Measurements from ENCODE around the gene TREM1.
"Not testable (repeated sequence)": the region's sequence is repeated elsewhere in the genome, so short reads cannot be mapped to it uniquely, and the experiment has no call there.

The TREM1 gene

GRCh38 chr6:41315943-41316620, 29.6 kb upstream of the TREM1 start:
- H3K9me3 Mint-ChIP-seq, result no peaks in the 10 kb centered on the region
- no peak overlapping the region for H3K4me3 Mint-ChIP-seq
- no peaks in the 10 kb centered on the region for H3K36me3 Mint-ChIP-seq
- H3K27ac Mint-ChIP-seq, result no peak overlapping the region
- H3K4me1 Mint-ChIP-seq, result peaks cover 27% of the 10 kb centered on the region
- ATAC-seq, result no peak
- H3K27me3 Mint-ChIP-seq, result peaks cover 36% of the 10 kb centered on the region

- Mint-ChIP-seq H3K4me3 (no peak overlapping the region), H3K9me3 (no peaks in the 10 kb centered on the region), H3K36me3 (no peaks in the 10 kb centered on the region), H3K4me1 (peaks cover 27% of the 10 kb centered on the region), H3K27ac (no peak overlapping the region), H3K27me3 (peaks cover 36% of the 10 kb centered on the region)
- no peak for ATAC-seq
Measured at GRCh38 chr6:41315203-41315602, 28.7 kb upstream of the TREM1 start.

- Mint-ChIP-seq H3K27ac (no peak overlapping the region), H3K27me3 (no peaks in the 10 kb centered on the region), H3K9me3 (peaks cover 8% of the 10 kb centered on the region), H3K36me3 (peaks cover 2% of the 10 kb centered on the region), H3K4me3 (no peak overlapping the region), H3K4me1 (peaks cover 19% of the 10 kb centered on the region)
- no peak for ATAC-seq
Measured at GRCh38 chr6:41306187-41306854, 19.8 kb upstream of the TREM1 start.

GRCh38 chr6:41302638-41303037, 16.2 kb upstream of the TREM1 start:
- Mint-ChIP-seq H3K27me3 (no peaks in the 10 kb centered on the region), H3K4me3 (no peak overlapping the region), H3K36me3 (peaks cover 15% of the 10 kb centered on the region), H3K9me3 (peaks cover 18% of the 10 kb centered on the region), H3K27ac (peak overlapping the region; percentile 59), H3K4me1 (peaks cover 42% of the 10 kb centered on the region)
- ATAC-seq, result peak; percentile 82

- Mint-ChIP-seq H3K27me3 (no peaks in the 10 kb centered on the region), H3K9me3 (peaks cover 21% of the 10 kb centered on the region), H3K4me1 (peaks cover 44% of the 10 kb centered on the region), H3K36me3 (peaks cover 20% of the 10 kb centered on the region), H3K4me3 (peak overlapping the region; percentile 3), H3K27ac (peak overlapping the region; percentile 61)
- ATAC-seq, result no peak
Measured at GRCh38 chr6:41298785-41299502, 12.5 kb upstream of the TREM1 start.

GRCh38 chr6:41297248-41297647, 10.8 kb upstream of the TREM1 start:
- Mint-ChIP-seq H3K4me1 (peaks cover 35% of the 10 kb centered on the region), H3K9me3 (peaks cover 15% of the 10 kb centered on the region), H3K36me3 (peaks cover 20% of the 10 kb centered on the region)
- H3K27me3 Mint-ChIP-seq, H3K27ac Mint-ChIP-seq, H3K4me3 Mint-ChIP-seq, ATAC-seq: not testable (repeated sequence)

- Mint-ChIP-seq H3K36me3 (peaks cover 12% of the 10 kb centered on the region), H3K4me3 (no peak overlapping the region), H3K9me3 (peaks cover 14% of the 10 kb centered on the region), H3K4me1 (peaks cover 21% of the 10 kb centered on the region), H3K27ac (no peak overlapping the region), H3K27me3 (no peaks in the 10 kb centered on the region)
- no peak for ATAC-seq
Measured at GRCh38 chr6:41294214-41294872, 7.9 kb upstream of the TREM1 start.

GRCh38 chr6:41291717-41292116, 5.2 kb upstream of the TREM1 start:
- Mint-ChIP-seq H3K27me3 (peaks cover 7% of the 10 kb centered on the region), H3K27ac (no peak overlapping the region), H3K9me3 (no peaks in the 10 kb centered on the region), H3K4me3 (no peak overlapping the region), H3K36me3 (peaks cover under 1% of the 10 kb centered on the region), H3K4me1 (peaks cover 14% of the 10 kb centered on the region)
- ATAC-seq, result no peak

GRCh38 chr6:41289815-41290214, 3.3 kb upstream of the TREM1 start:
- Mint-ChIP-seq H3K4me1 (peaks cover 7% of the 10 kb centered on the region), H3K36me3 (no peaks in the 10 kb centered on the region), H3K4me3 (no peak overlapping the region), H3K27me3 (peaks cover 13% of the 10 kb centered on the region), H3K9me3 (no peaks in the 10 kb centered on the region), H3K27ac (no peak overlapping the region)
- no peak for ATAC-seq

GRCh38 chr6:41288754-41289129, 2.3 kb upstream of the TREM1 start:
- peaks cover 13% of the 10 kb centered on the region for H3K27me3 Mint-ChIP-seq
- no peak overlapping the region for H3K27ac Mint-ChIP-seq

GRCh38 chr6:41288030-41288753, 1.7 kb upstream of the TREM1 start:
- peak; percentile 43 for ATAC-seq
- H3K4me1 Mint-ChIP-seq, result peaks cover 6% of the 10 kb centered on the region
- no peak overlapping the region for H3K27ac Mint-ChIP-seq
- H3K36me3 Mint-ChIP-seq, result no peaks in the 10 kb centered on the region
- no peaks in the 10 kb centered on the region for H3K9me3 Mint-ChIP-seq
- no peak overlapping the region for H3K4me3 Mint-ChIP-seq
- H3K27me3 Mint-ChIP-seq, result peaks cover 13% of the 10 kb centered on the region

More at GRCh38 chr6:41288754-41289129, 2.3 kb upstream of the TREM1 start:
- Mint-ChIP-seq H3K4me3 (no peak overlapping the region), H3K36me3 (no peaks in the 10 kb centered on the region), H3K9me3 (no peaks in the 10 kb centered on the region), H3K4me1 (peaks cover 6% of the 10 kb centered on the region)
- no peak for ATAC-seq

- no peaks in the 10 kb centered on the region for H3K9me3 Mint-ChIP-seq
- H3K4me1 Mint-ChIP-seq, result peaks cover 6% of the 10 kb centered on the region
- ATAC-seq, result no peak
- H3K27me3 Mint-ChIP-seq, result peaks cover 13% of the 10 kb centered on the region
- H3K4me3 Mint-ChIP-seq, result no peak overlapping the region
- no peak overlapping the region for H3K27ac Mint-ChIP-seq
- no peaks in the 10 kb centered on the region for H3K36me3 Mint-ChIP-seq
Measured at GRCh38 chr6:41284726-41285125, 1.8 kb downstream of the TREM1 start.

GRCh38 chr6:41283600-41283999, 2.9 kb downstream of the TREM1 start:
- no peaks in the 10 kb centered on the region for H3K9me3 Mint-ChIP-seq
- no peak for ATAC-seq
- H3K4me1 Mint-ChIP-seq, result peaks cover 4% of the 10 kb centered on the region
- no peak overlapping the region for H3K27ac Mint-ChIP-seq
- no peaks in the 10 kb centered on the region for H3K36me3 Mint-ChIP-seq
- peaks cover 13% of the 10 kb centered on the region for H3K27me3 Mint-ChIP-seq
- H3K4me3 Mint-ChIP-seq, result no peak overlapping the region

- Mint-ChIP-seq H3K27me3 (no peaks in the 10 kb centered on the region), H3K27ac (no peak overlapping the region), H3K4me3 (no peak overlapping the region), H3K36me3 (no peaks in the 10 kb centered on the region), H3K4me1 (no peaks in the 10 kb centered on the region), H3K9me3 (no peaks in the 10 kb centered on the region)
- ATAC-seq, result no peak
Measured at GRCh38 chr6:41280381-41281057, 6.0 kb downstream of the TREM1 start.

Measured in stimulated activated memory B cell treated with anti-CD40 and anti-IgM and Interleukin-4, amounts not matched to agents 10 μg/mL and 1 μg/mL and 100 μg/mL, for 72 hours (primary cell).